Kidney capillary endothelial cell (primary cell): ENCODE data around the gene VGLL4.

Experiments
- DNase-seq: peaks from one replicate; pipeline ENCODE4 v3.0.0-alpha.2; 2018; ENCODE audit warnings: low spot score

VGLL4 gene

GRCh38 chr3:11548721-11549131 is 95.0 kb downstream of the VGLL4 start:
- peak; percentile 67 for DNase-seq

GRCh38 chr3:11547498-11547897 is 96.2 kb downstream of the VGLL4 start:
- no peak for DNase-seq

GRCh38 chr3:11546657-11547302 is 96.9 kb downstream of the VGLL4 start:
- DNase-seq: no peak

- no peak for DNase-seq
These were observed 98.4 kb downstream of the VGLL4 start for GRCh38 chr3:11545186-11545851.

GRCh38 chr3:11544412-11545181 is 99.1 kb downstream of the VGLL4 start:
- no peak for DNase-seq

- DNase-seq: no peak
These were observed 99.7 kb downstream of the VGLL4 start for GRCh38 chr3:11543948-11544387.

- DNase-seq: no peak
These were observed 100.4 kb downstream of the VGLL4 start for GRCh38 chr3:11543141-11543947.

GRCh38 chr3:11542551-11542950 is 101.2 kb downstream of the VGLL4 start:
- DNase-seq: no peak

GRCh38 chr3:11541321-11542303 is 102.1 kb downstream of the VGLL4 start:
- no peak for DNase-seq

- no peak for DNase-seq
These were observed 104.0 kb downstream of the VGLL4 start for GRCh38 chr3:11539677-11540076.

GRCh38 chr3:11539218-11539617 is 104.5 kb downstream of the VGLL4 start:
- DNase-seq: no peak

- DNase-seq: no peak
These were observed 105.1 kb downstream of the VGLL4 start for GRCh38 chr3:11538581-11538980.

GRCh38 chr3:11536936-11537612 is 106.6 kb downstream of the VGLL4 start:
- no peak for DNase-seq

- no peak for DNase-seq
These were observed 107.4 kb downstream of the VGLL4 start for GRCh38 chr3:11536132-11536935.

- DNase-seq: no peak
These were observed 108.3 kb downstream of the VGLL4 start for GRCh38 chr3:11535243-11535960.

- no peak for DNase-seq
These were observed 109.0 kb downstream of the VGLL4 start for GRCh38 chr3:11534793-11535101.

GRCh38 chr3:11534011-11534792 is 109.5 kb downstream of the VGLL4 start:
- no peak for DNase-seq

GRCh38 chr3:11532931-11533391 is 110.8 kb downstream of the VGLL4 start:
- DNase-seq: no peak
